Neural progenitor cell (in vitro differentiated cells): ENCODE measurements around the gene OR2J1.

Source experiments
- EZH2 ChIP-seq: fragments of 200-600 bp; sonication (generic); IDR thresholded peaks from 2 replicates; pipeline ENCODE4 v1.6.1; 2017; ENCODE audit warnings: antibody characterized with exemption, mild to moderate bottlenecking, moderate library complexity
- EZH2phosphoT487 ChIP-seq: fragments of 200-600 bp; sonication (generic); IDR thresholded peaks from 2 replicates; pipeline ENCODE4 v1.6.1; 2017; ENCODE audit warnings: antibody characterized with exemption
- TF ChIP-seq, protein P1 (sequence below): fragments of 200-600 bp; sonication (generic); IDR thresholded peaks from 2 replicates; pipeline ENCODE4 v1.5.1; 2017; ENCODE audit warnings: antibody characterized with exemption, mild to moderate bottlenecking

DNA sequence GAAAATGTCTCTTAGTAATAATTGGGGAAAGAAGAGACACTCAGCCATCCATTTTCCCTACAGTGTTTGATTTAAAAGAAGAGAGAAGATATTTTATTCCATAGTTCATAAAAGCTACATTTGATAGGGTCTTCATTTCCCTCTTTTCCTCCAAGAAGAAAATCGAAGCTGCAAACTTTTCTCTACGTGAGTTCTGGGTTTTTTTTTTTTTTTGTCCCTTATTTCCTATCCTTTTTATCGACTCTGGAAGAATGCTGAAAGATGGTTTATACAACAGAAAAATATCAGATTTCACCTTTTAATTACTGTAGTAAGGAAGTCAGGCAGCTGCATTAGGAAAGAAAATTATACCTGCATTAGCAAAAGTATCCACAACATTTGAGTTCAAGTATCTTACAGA lies at the start of gene OR2J1:
- TF ChIP-seq, protein P1, sequence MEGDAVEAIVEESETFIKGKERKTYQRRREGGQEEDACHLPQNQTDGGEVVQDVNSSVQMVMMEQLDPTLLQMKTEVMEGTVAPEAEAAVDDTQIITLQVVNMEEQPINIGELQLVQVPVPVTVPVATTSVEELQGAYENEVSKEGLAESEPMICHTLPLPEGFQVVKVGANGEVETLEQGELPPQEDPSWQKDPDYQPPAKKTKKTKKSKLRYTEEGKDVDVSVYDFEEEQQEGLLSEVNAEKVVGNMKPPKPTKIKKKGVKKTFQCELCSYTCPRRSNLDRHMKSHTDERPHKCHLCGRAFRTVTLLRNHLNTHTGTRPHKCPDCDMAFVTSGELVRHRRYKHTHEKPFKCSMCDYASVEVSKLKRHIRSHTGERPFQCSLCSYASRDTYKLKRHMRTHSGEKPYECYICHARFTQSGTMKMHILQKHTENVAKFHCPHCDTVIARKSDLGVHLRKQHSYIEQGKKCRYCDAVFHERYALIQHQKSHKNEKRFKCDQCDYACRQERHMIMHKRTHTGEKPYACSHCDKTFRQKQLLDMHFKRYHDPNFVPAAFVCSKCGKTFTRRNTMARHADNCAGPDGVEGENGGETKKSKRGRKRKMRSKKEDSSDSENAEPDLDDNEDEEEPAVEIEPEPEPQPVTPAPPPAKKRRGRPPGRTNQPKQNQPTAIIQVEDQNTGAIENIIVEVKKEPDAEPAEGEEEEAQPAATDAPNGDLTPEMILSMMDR = no peak
- TF ChIP-seq EZH2phosphoT487 (no peak), EZH2 (no peak)
